PFSK-1 (cell line): ENCODE data around the gene ACSF3.

Experiments used
- FOXP2 ChIP-seq: optimal IDR thresholded peaks from 2 replicates; pipeline ENCODE3; 2011; ENCODE audit warnings: borderline replicate concordance, control low read depth, inconsistent platforms; ENCODE audit not compliant: insufficient read depth; ENCODE audit errors: extremely low read length, extremely low read depth
- POLR2AphosphoS5 ChIP-seq: IDR thresholded peaks from 2 replicates; pipeline ENCODE4 v1.6.1; 2012; ENCODE audit warnings: low read depth, mild to moderate bottlenecking, control low read depth, low read length, moderate library complexity
- SIN3A ChIP-seq: IDR thresholded peaks from 2 replicates; pipeline ENCODE4 v1.6.1; 2012; ENCODE audit warnings: mild to moderate bottlenecking, low read length, moderate library complexity, borderline replicate concordance; ENCODE audit not compliant: insufficient read depth
- TAF1 ChIP-seq: IDR thresholded peaks from 2 replicates; pipeline ENCODE4 v1.6.1; 2012; ENCODE audit warnings: low read length, control low read depth, borderline replicate concordance; ENCODE audit not compliant: insufficient read depth
- TF ChIP-seq, protein P1 (sequence below), 2 experiments: IDR thresholded peaks; 2 replicates each; pipeline versions ENCODE4 v1.6.1 to v1.8.0; 2011 to 2012; ENCODE audit warnings: low read depth in 2 of 2, low read length in 2 of 2, control low read depth in 1 of 2, inconsistent platforms in 1 of 2, mild to moderate bottlenecking in 1 of 2, moderate library complexity in 1 of 2; ENCODE audit not compliant: insufficient read depth in 1 of 2

ACSF3 gene

DNA sequence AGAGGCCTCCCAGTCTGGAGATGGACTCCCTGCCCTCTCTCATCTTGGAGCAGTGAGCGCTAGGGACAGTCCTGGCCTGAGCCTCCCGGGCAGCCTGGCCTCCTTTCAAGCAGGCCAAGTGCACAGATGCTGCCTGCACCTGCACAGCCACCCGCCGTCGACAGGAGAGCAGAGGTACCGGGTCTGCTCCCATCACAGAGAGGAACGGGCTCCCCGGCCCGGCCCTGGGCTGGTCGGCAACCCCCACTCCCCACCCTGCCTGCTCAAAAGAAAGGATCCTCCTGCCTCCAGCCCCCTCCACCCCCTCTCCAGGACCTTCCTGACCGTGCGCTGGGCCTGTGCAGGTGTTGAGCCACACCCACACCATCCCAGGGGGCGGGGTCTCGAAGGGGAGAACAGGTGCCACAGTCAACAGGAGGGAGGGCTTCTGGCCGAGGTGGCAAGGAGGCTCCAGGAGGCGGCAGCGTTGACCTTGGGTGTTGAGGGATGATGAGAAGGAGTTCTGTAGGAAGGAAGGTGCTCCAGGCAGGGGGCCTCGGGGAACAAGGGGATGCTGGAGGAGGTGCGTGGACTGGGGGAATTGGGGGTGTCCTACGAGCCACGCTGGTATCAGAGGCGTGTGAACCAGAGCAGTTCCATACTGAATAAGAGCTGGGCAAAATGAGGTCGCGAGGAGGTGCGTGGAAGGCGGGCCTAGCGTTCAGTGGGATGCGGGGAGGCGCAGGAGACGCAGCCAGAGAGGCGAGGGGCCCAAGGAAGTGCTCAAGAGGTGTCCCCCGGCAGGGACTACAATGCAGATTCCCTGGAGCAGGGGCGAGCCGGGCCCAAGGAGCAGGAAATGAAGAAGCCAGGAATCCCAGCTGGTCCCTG, 76.9 kb downstream of the ACSF3 start:
- TF ChIP-seq FOXP2: no peak
- TF ChIP-seq, protein P1, sequence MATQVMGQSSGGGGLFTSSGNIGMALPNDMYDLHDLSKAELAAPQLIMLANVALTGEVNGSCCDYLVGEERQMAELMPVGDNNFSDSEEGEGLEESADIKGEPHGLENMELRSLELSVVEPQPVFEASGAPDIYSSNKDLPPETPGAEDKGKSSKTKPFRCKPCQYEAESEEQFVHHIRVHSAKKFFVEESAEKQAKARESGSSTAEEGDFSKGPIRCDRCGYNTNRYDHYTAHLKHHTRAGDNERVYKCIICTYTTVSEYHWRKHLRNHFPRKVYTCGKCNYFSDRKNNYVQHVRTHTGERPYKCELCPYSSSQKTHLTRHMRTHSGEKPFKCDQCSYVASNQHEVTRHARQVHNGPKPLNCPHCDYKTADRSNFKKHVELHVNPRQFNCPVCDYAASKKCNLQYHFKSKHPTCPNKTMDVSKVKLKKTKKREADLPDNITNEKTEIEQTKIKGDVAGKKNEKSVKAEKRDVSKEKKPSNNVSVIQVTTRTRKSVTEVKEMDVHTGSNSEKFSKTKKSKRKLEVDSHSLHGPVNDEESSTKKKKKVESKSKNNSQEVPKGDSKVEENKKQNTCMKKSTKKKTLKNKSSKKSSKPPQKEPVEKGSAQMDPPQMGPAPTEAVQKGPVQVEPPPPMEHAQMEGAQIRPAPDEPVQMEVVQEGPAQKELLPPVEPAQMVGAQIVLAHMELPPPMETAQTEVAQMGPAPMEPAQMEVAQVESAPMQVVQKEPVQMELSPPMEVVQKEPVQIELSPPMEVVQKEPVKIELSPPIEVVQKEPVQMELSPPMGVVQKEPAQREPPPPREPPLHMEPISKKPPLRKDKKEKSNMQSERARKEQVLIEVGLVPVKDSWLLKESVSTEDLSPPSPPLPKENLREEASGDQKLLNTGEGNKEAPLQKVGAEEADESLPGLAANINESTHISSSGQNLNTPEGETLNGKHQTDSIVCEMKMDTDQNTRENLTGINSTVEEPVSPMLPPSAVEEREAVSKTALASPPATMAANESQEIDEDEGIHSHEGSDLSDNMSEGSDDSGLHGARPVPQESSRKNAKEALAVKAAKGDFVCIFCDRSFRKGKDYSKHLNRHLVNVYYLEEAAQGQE (IDR thresholded peaks at IDR 0.05; ENCODE audit: insufficient read depth in 1 of 2, low read depth in 2 of 2, low read length in 2 of 2): no peak
- no peak for TF ChIP-seq POLR2AphosphoS5
- no peak for TF ChIP-seq TAF1
- no peak for TF ChIP-seq SIN3A

- TF ChIP-seq TAF1 (no peak), SIN3A (no peak), FOXP2 (no peak), POLR2AphosphoS5 (no peak)
- TF ChIP-seq, protein P1 (IDR thresholded peaks at IDR 0.05; ENCODE audit: insufficient read depth in 1 of 2, low read depth in 2 of 2, low read length in 2 of 2): no peak
Measured at GRCh38 chr16:89171216-89172170, 77.8 kb downstream of the ACSF3 start, which contains the start of gene CDH15. TSS of gene CDH15 (plus strand) at chr16:89171748. CDS start at chr16:89171832, 84 bp downstream.

DNA sequence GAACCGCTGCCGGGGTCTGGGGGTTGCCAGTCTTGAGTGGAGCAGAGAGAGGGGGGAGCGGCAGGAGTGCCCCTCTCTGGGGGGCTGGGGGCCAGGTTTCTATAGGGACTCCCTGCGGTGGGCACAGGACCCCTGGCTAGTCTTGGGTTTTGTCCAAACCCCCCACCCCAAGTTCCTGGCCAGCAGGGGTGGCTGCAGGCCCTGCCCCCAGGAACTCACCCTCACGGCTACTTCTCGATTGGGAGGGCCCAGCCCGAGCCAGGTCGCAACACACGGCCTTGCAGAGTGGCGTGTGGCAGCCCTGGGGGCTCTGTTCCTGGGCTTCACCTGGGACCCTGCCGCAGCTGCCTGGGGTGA, 78.5 kb downstream of the ACSF3 start:
- TF ChIP-seq TAF1 (no peak), POLR2AphosphoS5 (no peak), FOXP2 (no peak), SIN3A (no peak)
- TF ChIP-seq, protein P1 (IDR thresholded peaks at IDR 0.05; ENCODE audit: insufficient read depth in 1 of 2, low read depth in 2 of 2, low read length in 2 of 2): no peak

DNA sequence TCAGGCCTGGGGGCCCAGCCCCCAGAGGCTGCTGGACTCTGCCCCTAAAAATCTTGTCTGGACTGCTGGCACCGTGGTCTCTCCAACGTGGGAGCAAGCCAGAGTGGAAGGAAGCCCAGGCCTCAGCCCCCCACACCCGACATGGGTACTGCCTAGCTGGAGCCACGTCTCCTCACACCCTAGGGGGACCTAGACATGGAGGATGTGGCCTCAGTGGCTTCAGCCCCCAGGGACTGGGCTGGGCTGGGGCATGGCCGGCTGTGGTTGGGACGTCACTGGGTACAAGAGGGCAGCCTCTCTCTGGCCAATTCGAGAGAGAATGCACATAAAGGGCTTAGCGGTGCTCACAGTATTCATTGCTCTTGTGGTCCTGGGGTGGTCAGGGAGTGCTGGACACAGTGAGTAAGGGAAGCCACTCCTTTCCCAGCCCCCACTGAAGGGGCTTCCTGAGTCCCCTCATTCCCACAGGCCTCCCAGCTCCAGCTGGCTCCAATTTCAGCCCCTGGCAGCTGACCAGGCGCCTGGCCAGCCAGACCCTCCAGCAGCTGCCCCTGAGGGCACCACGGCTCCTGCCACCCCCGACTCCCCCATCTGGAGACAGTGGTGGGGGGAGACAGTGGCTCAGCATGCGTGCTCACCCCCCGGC, 79.0 kb downstream of the ACSF3 start:
- TF ChIP-seq TAF1: no peak
- TF ChIP-seq SIN3A: no peak
- TF ChIP-seq, protein P1 (IDR thresholded peaks at IDR 0.05; ENCODE audit: insufficient read depth in 1 of 2, low read depth in 2 of 2, low read length in 2 of 2): no peak
- TF ChIP-seq FOXP2: no peak
- TF ChIP-seq POLR2AphosphoS5: no peak
